HL-60 (cell line): ENCODE measurements around the gene SNUPN.

ENCODE experiments used
- GABPA ChIP-seq: IDR thresholded peaks from 2 replicates; pipeline ENCODE4 v1.6.1; 2012; ENCODE audit warnings: low read depth
- POLR2AphosphoS5 ChIP-seq: IDR thresholded peaks from 2 replicates; pipeline ENCODE4 v1.6.1; 2012; ENCODE audit warnings: low read depth
- SPI1 ChIP-seq: IDR thresholded peaks from 2 replicates; pipeline ENCODE4 v1.6.1; 2012; ENCODE audit warnings: low read depth, mild to moderate bottlenecking, borderline replicate concordance
- TF ChIP-seq, protein P1 (sequence below): IDR thresholded peaks from one replicate; pipeline ENCODE4 v1.5.1; 2011; ENCODE audit warnings: low read length, control low read depth, inconsistent platforms; ENCODE audit not compliant: insufficient read depth
- TF ChIP-seq, protein P2 (sequence below): IDR thresholded peaks from 2 replicates; pipeline ENCODE4 v1.6.1; 2012; ENCODE audit warnings: low read depth; ENCODE audit not compliant: insufficient replicate concordance

DNA sequence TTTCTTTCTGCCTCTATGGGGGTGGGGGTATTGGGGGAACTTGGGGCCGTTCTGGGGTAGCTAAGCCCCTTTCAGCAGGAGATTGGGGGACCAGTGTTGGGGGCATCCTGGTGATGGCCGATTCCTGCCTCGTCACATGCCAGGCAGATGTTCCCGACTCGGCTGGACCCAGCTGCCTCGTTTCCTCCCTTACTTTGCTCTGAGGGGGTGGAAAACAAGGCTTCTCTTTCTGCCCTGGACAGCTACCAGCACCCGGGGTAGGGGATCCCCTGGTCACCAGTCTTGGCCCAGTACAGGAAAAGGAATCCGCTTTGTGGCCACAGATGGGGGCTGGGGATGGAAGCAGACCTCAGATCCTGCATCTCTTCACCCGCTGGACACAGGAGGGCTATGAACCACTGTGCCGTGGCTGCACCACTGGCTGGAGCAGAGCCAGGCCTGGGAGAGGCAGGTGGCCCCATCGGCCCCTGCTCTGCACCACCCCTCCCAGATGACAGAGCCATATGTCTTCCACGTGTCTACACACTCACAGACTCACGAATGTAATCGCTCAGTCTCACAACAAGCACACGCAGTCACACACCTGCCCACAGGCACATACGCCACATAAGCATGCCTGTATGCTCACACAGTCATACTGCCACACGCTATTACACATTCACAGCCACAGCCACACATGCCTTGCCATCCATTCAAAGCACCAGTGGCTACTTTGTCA, 34.6 kb upstream of the SNUPN start:
- TF ChIP-seq, protein P1, sequence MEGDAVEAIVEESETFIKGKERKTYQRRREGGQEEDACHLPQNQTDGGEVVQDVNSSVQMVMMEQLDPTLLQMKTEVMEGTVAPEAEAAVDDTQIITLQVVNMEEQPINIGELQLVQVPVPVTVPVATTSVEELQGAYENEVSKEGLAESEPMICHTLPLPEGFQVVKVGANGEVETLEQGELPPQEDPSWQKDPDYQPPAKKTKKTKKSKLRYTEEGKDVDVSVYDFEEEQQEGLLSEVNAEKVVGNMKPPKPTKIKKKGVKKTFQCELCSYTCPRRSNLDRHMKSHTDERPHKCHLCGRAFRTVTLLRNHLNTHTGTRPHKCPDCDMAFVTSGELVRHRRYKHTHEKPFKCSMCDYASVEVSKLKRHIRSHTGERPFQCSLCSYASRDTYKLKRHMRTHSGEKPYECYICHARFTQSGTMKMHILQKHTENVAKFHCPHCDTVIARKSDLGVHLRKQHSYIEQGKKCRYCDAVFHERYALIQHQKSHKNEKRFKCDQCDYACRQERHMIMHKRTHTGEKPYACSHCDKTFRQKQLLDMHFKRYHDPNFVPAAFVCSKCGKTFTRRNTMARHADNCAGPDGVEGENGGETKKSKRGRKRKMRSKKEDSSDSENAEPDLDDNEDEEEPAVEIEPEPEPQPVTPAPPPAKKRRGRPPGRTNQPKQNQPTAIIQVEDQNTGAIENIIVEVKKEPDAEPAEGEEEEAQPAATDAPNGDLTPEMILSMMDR = no peak
- TF ChIP-seq, protein P2, sequence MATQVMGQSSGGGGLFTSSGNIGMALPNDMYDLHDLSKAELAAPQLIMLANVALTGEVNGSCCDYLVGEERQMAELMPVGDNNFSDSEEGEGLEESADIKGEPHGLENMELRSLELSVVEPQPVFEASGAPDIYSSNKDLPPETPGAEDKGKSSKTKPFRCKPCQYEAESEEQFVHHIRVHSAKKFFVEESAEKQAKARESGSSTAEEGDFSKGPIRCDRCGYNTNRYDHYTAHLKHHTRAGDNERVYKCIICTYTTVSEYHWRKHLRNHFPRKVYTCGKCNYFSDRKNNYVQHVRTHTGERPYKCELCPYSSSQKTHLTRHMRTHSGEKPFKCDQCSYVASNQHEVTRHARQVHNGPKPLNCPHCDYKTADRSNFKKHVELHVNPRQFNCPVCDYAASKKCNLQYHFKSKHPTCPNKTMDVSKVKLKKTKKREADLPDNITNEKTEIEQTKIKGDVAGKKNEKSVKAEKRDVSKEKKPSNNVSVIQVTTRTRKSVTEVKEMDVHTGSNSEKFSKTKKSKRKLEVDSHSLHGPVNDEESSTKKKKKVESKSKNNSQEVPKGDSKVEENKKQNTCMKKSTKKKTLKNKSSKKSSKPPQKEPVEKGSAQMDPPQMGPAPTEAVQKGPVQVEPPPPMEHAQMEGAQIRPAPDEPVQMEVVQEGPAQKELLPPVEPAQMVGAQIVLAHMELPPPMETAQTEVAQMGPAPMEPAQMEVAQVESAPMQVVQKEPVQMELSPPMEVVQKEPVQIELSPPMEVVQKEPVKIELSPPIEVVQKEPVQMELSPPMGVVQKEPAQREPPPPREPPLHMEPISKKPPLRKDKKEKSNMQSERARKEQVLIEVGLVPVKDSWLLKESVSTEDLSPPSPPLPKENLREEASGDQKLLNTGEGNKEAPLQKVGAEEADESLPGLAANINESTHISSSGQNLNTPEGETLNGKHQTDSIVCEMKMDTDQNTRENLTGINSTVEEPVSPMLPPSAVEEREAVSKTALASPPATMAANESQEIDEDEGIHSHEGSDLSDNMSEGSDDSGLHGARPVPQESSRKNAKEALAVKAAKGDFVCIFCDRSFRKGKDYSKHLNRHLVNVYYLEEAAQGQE = no peak
- TF ChIP-seq POLR2AphosphoS5 (no peak), GABPA (no peak), SPI1 (no peak)
